ENCODE results near the gene TNF.

TNF gene

GRCh38 chr6:31559958-31560696 is 15.2 kb upstream of the TNF start:
- no peak for DNase-seq (ENCODE audit: insufficient read length, low spot score)
- FAIRE-seq = no peak
- TF ChIP-seq CTCF (IDR thresholded peaks at IDR 0.05; ENCODE audit: insufficient read depth, missing control alignments) = no peak

GRCh38 chr6:31560697-31561058 is 14.7 kb upstream of the TNF start:
- TF ChIP-seq CTCF (IDR thresholded peaks at IDR 0.05; ENCODE audit: insufficient read depth, missing control alignments) = no peak
- no peak for DNase-seq (ENCODE audit: insufficient read length, low spot score)
- no peak for FAIRE-seq

DNA sequence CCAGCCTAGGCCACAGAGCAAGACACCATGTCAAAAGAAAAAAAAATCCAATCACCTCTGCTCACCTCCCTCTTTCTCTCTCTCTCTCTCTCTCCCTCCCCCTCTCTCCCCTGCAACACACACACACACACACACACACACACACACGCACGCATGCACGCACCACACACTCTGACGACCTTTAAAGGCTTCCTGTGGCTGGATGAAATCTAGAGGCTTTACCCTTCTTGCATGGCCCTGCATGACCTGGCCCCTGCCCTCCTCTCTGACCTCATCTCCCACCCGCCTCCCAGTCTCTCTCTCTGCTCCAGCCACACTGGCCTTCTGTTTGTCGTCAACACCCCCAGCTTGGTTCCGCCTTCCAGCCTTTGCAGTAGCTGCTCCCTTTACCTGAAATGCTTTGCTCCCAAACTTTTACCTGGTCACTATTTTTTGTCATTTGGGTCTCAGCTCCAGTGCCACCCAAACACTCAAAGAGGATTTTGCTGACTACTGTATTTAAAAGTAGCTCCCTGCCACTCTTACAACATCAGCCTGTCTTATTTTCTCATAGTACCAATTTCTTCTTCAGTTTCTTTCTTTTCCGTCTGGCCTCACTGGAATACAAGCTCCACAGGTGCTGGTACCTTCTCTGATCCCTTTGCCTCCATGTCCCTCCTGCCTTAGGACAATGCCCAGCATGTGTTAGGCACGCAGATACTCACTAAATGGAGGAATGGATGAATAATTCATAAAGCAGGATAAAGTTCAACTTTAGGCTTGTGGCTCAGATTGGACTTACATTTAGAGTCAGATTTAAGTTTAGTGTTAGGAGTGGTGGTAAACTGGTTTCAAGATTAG is 7.6 kb upstream of the TNF start:
- DNase-seq (ENCODE audit: insufficient read length, low spot score) = no peak
- FAIRE-seq = no peak
- TF ChIP-seq CTCF (IDR thresholded peaks at IDR 0.05; ENCODE audit: insufficient read depth, missing control alignments) = no peak

DNA sequence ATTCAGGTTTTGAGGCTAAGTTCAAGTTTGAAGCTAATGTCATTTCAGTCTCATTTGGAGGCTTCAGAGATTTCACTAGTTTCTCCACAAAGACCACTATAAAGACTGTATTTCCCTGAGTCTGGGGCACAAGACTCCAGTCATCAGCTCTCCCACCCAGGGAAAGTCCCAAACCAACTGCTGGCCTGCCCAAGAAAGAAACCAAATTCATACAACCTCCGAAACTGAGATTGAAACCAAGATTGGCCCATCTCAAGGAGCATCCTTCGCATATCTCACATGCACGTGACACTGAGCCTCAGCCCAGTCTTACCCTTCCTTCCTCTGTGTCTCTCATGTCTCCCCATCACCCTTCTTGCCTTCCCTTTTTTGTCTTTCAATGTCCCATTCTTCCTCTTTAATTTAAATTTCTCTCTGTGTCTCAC is 6.8 kb upstream of the TNF start:
- FAIRE-seq = no peak
- no peak for TF ChIP-seq CTCF (IDR thresholded peaks at IDR 0.05; ENCODE audit: insufficient read depth, missing control alignments)
- DNase-seq (ENCODE audit: insufficient read length, low spot score) = no peak

GRCh38 chr6:31569861-31570536 is 5.4 kb upstream of the TNF start:
- no peak for FAIRE-seq
- TF ChIP-seq CTCF (IDR thresholded peaks at IDR 0.05; ENCODE audit: insufficient read depth, missing control alignments) = no peak

GRCh38 chr6:31572041-31572911 is 3.1 kb upstream of the TNF start, which contains the start of gene LTA:
Gene LTA (plus strand): TSS chr6:31572289. CDS start chr6:31572743, 454 bp downstream.
- TF ChIP-seq CTCF (IDR thresholded peaks at IDR 0.05; ENCODE audit: insufficient read depth, missing control alignments) = no peak
- DNase-seq (ENCODE audit: insufficient read length, low spot score) = no peak
- no peak for FAIRE-seq

More at GRCh38 chr6:31569861-31570536, 5.4 kb upstream of the TNF start:
- no peak for DNase-seq (ENCODE audit: insufficient read length, low spot score)

All from D721Med (cell line).